RWPE2 (cell line): ENCODE measurements around the gene POM121L2.
A peak's percentile ranks its signal among the peaks of the same experiment; 100 is the strongest.

Experiments
- ATAC-seq: fragments of 200-7000 bp; cut with Tn5 transposase; 3 replicates; pipeline ENCODE4 v1.9.1; 2021; ENCODE audit warnings: low read depth
- DNase-seq: peaks from one replicate; pipeline ENCODE4 v3.0.0-alpha.2; 2020; ENCODE audit warnings: low spot score
- H3K27ac ChIP-seq: fragments of 450-650 bp; 2 replicates; pipeline ENCODE4 v1.5.1; 2017; ENCODE audit warnings: mild to moderate bottlenecking; ENCODE audit not compliant: poor library complexity, severe bottlenecking
- H3K27me3 ChIP-seq: fragments of 250-450 bp; sonication (Bioruptor Pico); 2 replicates; pipeline ENCODE4 v1.5.1; 2021; ENCODE audit warnings: mild to moderate bottlenecking, moderate library complexity; ENCODE audit not compliant: insufficient read depth, poor library complexity, severe bottlenecking
- H3K36me3 ChIP-seq: fragments of 250-450 bp; sonication (Bioruptor Pico); 2 replicates; pipeline ENCODE4 v1.5.1; 2020; ENCODE audit warnings: low read depth, mild to moderate bottlenecking, moderate library complexity
- H3K4me1 ChIP-seq: fragments of 250-450 bp; sonication (Bioruptor Pico); 2 replicates; pipeline ENCODE4 v1.5.1; 2021; ENCODE audit warnings: mild to moderate bottlenecking, moderate library complexity; ENCODE audit not compliant: insufficient read depth, poor library complexity, severe bottlenecking
- H3K4me3 ChIP-seq: fragments of 250-450 bp; sonication (Bioruptor Pico); 2 replicates; pipeline ENCODE4 v1.5.1; 2021; ENCODE audit warnings: mild to moderate bottlenecking, moderate library complexity; ENCODE audit not compliant: severe bottlenecking
- H3K9me3 ChIP-seq: fragments of 250-450 bp; sonication (Bioruptor Pico); 2 replicates; pipeline ENCODE4 v1.5.1; 2021; ENCODE audit warnings: mild to moderate bottlenecking, moderate library complexity; ENCODE audit not compliant: severe bottlenecking
- TF ChIP-seq, protein P1 (sequence below): fragments of 450-650 bp; IDR thresholded peaks from one replicate; pipeline ENCODE4 v1.5.1; 2017; ENCODE audit warnings: mild to moderate bottlenecking, moderate library complexity; ENCODE audit not compliant: poor library complexity, severe bottlenecking

POM121L2 gene

GRCh38 chr6:27281105-27281539, 31.0 kb downstream of the POM121L2 start:
- Histone ChIP-seq H3K9me3 (peaks cover 2% of the 10 kb centered on the region), H3K4me3 (peak overlapping the region; percentile 39), H3K27ac (peak overlapping the region; percentile 43), H3K27me3 (no peaks in the 10 kb centered on the region), H3K36me3 (no peaks in the 10 kb centered on the region), H3K4me1 (no peaks in the 10 kb centered on the region)
- ATAC-seq (no peak), DNase-seq (no peak)
- TF ChIP-seq, protein P1, sequence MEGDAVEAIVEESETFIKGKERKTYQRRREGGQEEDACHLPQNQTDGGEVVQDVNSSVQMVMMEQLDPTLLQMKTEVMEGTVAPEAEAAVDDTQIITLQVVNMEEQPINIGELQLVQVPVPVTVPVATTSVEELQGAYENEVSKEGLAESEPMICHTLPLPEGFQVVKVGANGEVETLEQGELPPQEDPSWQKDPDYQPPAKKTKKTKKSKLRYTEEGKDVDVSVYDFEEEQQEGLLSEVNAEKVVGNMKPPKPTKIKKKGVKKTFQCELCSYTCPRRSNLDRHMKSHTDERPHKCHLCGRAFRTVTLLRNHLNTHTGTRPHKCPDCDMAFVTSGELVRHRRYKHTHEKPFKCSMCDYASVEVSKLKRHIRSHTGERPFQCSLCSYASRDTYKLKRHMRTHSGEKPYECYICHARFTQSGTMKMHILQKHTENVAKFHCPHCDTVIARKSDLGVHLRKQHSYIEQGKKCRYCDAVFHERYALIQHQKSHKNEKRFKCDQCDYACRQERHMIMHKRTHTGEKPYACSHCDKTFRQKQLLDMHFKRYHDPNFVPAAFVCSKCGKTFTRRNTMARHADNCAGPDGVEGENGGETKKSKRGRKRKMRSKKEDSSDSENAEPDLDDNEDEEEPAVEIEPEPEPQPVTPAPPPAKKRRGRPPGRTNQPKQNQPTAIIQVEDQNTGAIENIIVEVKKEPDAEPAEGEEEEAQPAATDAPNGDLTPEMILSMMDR: no peak

DNA sequence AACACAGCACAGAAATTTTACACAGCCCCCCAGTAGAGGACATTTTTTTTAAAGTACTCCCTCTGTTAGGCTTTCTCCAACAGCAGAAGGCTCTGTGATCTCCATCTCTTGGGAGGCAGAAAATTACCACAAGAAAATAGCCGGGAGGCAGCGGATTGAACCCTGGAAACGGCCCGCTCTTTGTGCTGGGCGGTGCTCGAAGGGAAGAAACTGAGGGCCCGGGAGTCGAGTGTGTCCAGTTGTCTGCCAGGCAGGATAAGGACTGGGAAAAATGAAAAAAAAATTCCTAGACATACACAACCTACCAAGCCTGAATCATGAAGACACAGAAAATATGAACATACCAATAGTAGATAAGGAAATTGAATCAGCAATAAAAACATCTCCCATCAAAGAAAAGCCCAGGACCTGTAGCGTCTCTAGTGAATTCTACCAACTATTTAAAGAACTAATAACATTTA, 31.5 kb downstream of the POM121L2 start:
- Histone ChIP-seq H3K4me3 (peak overlapping the region; percentile 39), H3K27ac (peak overlapping the region; percentile 43), H3K4me1 (no peaks in the 10 kb centered on the region), H3K9me3 (peaks cover 2% of the 10 kb centered on the region), H3K36me3 (no peaks in the 10 kb centered on the region), H3K27me3 (no peaks in the 10 kb centered on the region)
- no peak for DNase-seq
- TF ChIP-seq, protein P1: no peak
- peak; percentile 51 for ATAC-seq

- TF ChIP-seq, protein P1: no peak
- no peak for DNase-seq
- no peaks in the 10 kb centered on the region for H3K27me3 ChIP-seq
- ATAC-seq: peak; percentile 66
- H3K9me3 ChIP-seq: peaks cover 2% of the 10 kb centered on the region
- H3K4me3 ChIP-seq: peak overlapping the region; percentile 39
- H3K36me3 ChIP-seq: no peaks in the 10 kb centered on the region
- H3K4me1 ChIP-seq: no peaks in the 10 kb centered on the region
- H3K27ac ChIP-seq: peak overlapping the region; percentile 43
Measured at GRCh38 chr6:27280064-27280539, 32.0 kb downstream of the POM121L2 start.

- H3K4me1 ChIP-seq: no peaks in the 10 kb centered on the region
- no peak for DNase-seq
- H3K4me3 ChIP-seq: peak overlapping the region; percentile 39
- H3K9me3 ChIP-seq: peaks cover 2% of the 10 kb centered on the region
- peak; percentile 50 for ATAC-seq
- H3K27me3 ChIP-seq: peaks cover 4% of the 10 kb centered on the region
- H3K36me3 ChIP-seq: no peaks in the 10 kb centered on the region
- H3K27ac ChIP-seq: no peak overlapping the region
- TF ChIP-seq, protein P1: no peak
Measured at GRCh38 chr6:27279513-27280063, 32.5 kb downstream of the POM121L2 start.
